SK-N-SH (cell line): ENCODE data around the gene KRTAP10-5. TPM values are rescaled to one million over a fixed set of nuclear protein-coding genes. Genes with fewer than 3 reads are reported as not detected.

ENCODE experiments used
- CTCF ChIA-PET: fragments of 300-600, 350-600 bp; formaldehyde crosslinking; extraction: SDS; loops from one replicate; lab custom pipeline; 2021; lab: Yijun Ruan, JAX
- POLR2A ChIA-PET: fragments of 350-600 bp; sonication (Branson Sonifier 250); formaldehyde crosslinking; extraction: SDS; loops from one replicate; lab custom pipeline; 2020; ENCODE audit warnings: antibody characterized with exemption, inconsistent platforms; lab: Yijun Ruan, JAX
- DNase-seq: peaks from one replicate; pipeline ENCODE4 v3.0.0; 2012
- H2AFZ ChIP-seq: fragments of 200-600 bp; sonication (generic); 2 replicates; pipeline ENCODE4 v1.8.1; 2016; ENCODE audit warnings: antibody characterized with exemption, mild to moderate bottlenecking, low read depth
- H3F3A ChIP-seq: fragments of 200-600 bp; sonication (generic); replicated peaks from 2 replicates; pipeline ENCODE3; 2016; ENCODE audit warnings: antibody characterized with exemption, mild to moderate bottlenecking; ENCODE audit not compliant: insufficient read depth
- H3K27ac ChIP-seq, 2 experiments: fragments of 200-500 bp in 1 of 2; fragments of 200-600 bp in 1 of 2; sonication (Bioruptor generic) in 1 of 2; sonication (generic), shearing (Covaris generic) in 1 of 2; 2 replicates each; pipeline versions ENCODE4 v1.5.1 to v1.6.1; 2014 to 2016; ENCODE audit warnings: low read depth in 2 of 2, inconsistent platforms in 1 of 2, low read length in 1 of 2, mild to moderate bottlenecking in 1 of 2, mixed read lengths in 1 of 2
- H3K27me3 ChIP-seq: fragments of 200-600 bp; sonication (generic), shearing (Covaris generic); 2 replicates; pipeline ENCODE4 v1.6.1; 2016; ENCODE audit warnings: mixed run types; ENCODE audit not compliant: insufficient read depth
- H3K36me3 ChIP-seq, 2 experiments: fragments of 200-500 bp in 1 of 2; fragments of 200-600 bp in 1 of 2; sonication (Bioruptor generic) in 1 of 2; sonication (generic) in 1 of 2; replicated peaks in 1 of 2; 2 replicates each; pipeline versions ENCODE3 to v1.5.1; 2014 to 2016; ENCODE audit warnings: low read length in 1 of 2, mild to moderate bottlenecking in 1 of 2; ENCODE audit not compliant: insufficient read depth in 2 of 2, control insufficient read depth in 1 of 2
- H3K4me1 ChIP-seq, 2 experiments: fragments of 200-500 bp in 1 of 2; fragments of 200-600 bp in 1 of 2; sonication (Bioruptor generic) in 1 of 2; sonication (generic), shearing (Covaris generic) in 1 of 2; 2 replicates each; pipeline versions ENCODE4 v1.5.1 to v1.6.1; 2014 to 2016; ENCODE audit warnings: low read depth in 1 of 2, low read length in 1 of 2, mixed run types in 1 of 2; ENCODE audit not compliant: insufficient read depth in 2 of 2, control insufficient read depth in 1 of 2
- H3K4me2 ChIP-seq: fragments of 200-600 bp; sonication (generic), shearing (Covaris generic); 2 replicates; pipeline ENCODE4 v1.6.1; 2017; ENCODE audit warnings: mixed run types
- H3K4me3 ChIP-seq, 2 experiments: fragments of 200-500 bp in 1 of 2; fragments of 200-600 bp in 1 of 2; sonication (Bioruptor generic) in 1 of 2; sonication (generic), shearing (Covaris generic) in 1 of 2; 2 replicates each; pipeline versions ENCODE4 v1.5.1 to v1.8.1; 2014 to 2016; ENCODE audit warnings: low read depth in 2 of 2, inconsistent platforms in 1 of 2, low read length in 1 of 2, mild to moderate bottlenecking in 1 of 2, mixed read lengths in 1 of 2, moderate library complexity in 1 of 2
- H3K79me2 ChIP-seq: fragments of 200-600 bp; sonication (generic); 2 replicates; pipeline ENCODE4 v1.8.1; 2017; ENCODE audit warnings: mild to moderate bottlenecking; ENCODE audit not compliant: insufficient read depth
- H3K9ac ChIP-seq: fragments of 200-600 bp; sonication (generic); 2 replicates; pipeline ENCODE4 v1.6.1; 2017; ENCODE audit warnings: mixed run types
- H3K9me2 ChIP-seq: fragments of 200-600 bp; sonication (generic); 2 replicates; pipeline ENCODE4 v1.6.1; 2017; ENCODE audit warnings: mixed run types
- H3K9me3 ChIP-seq: fragments of 200-600 bp; sonication (generic); 2 replicates; pipeline ENCODE4 v1.6.1; 2017; ENCODE audit warnings: mixed run types, mild to moderate bottlenecking, moderate library complexity
- H4K20me1 ChIP-seq: fragments of 200-600 bp; sonication (generic); 2 replicates; pipeline ENCODE4 v1.6.1; 2017; ENCODE audit warnings: mild to moderate bottlenecking, mixed run types; ENCODE audit not compliant: insufficient read depth
- EZH2phosphoT487 ChIP-seq: fragments of 200-600 bp; sonication (generic); IDR thresholded peaks from 2 replicates; pipeline ENCODE4 v1.6.1; 2017; ENCODE audit warnings: low read depth, mixed run types, mild to moderate bottlenecking, antibody characterized with exemption, moderate library complexity, borderline replicate concordance
- MXI1 ChIP-seq: IDR thresholded peaks from 2 replicates; pipeline ENCODE4 v1.6.1; 2012; ENCODE audit warnings: mild to moderate bottlenecking, low read depth, low read length, improper control_type of control experiment
- NRF1 ChIP-seq: IDR thresholded peaks from 2 replicates; pipeline ENCODE4 v1.6.1; 2012; ENCODE audit warnings: low read depth, mild to moderate bottlenecking, low read length
- PBX3 ChIP-seq: IDR thresholded peaks from 2 replicates; pipeline ENCODE4; 2012
- RAD21 ChIP-seq: IDR thresholded peaks from 2 replicates; pipeline ENCODE4 v1.6.1; 2012; ENCODE audit warnings: mild to moderate bottlenecking, low read length
- REST ChIP-seq: IDR thresholded peaks from 2 replicates; pipeline ENCODE4 v1.6.1; 2012; ENCODE audit warnings: mild to moderate bottlenecking, low read depth, low read length, moderate library complexity
- SIN3A ChIP-seq: IDR thresholded peaks from 2 replicates; pipeline ENCODE4 v1.6.1; 2012; ENCODE audit warnings: low read depth, mild to moderate bottlenecking, low read length, moderate library complexity, borderline replicate concordance
- USF2 ChIP-seq: fragments of 150-350 bp; IDR thresholded peaks from 2 replicates; pipeline ENCODE4 v1.6.1; 2017; ENCODE audit warnings: antibody characterized with exemption, low read length, low read depth, borderline replicate concordance
- YY1 ChIP-seq: IDR thresholded peaks from 2 replicates; pipeline ENCODE4 v1.4.0; 2012; ENCODE audit warnings: low read depth, mild to moderate bottlenecking
- WGBS: methylation state at CpG from one replicate; pipeline ENCODE4 v1.1.6; 2017; ENCODE audit warnings: low lambda C conversion rate; 5-methylcytosine and 5-hydroxymethylcytosine counted together
- polyA plus RNA-seq, 3 experiments: library from polyadenylated mRNA; depleted of rRNA; stranded (reverse); fragments of >200 nt; gene quantifications; 2 replicates each; pipeline ENCODE4 v1.2.3, GENCODE V29; 2012
- TF ChIP-seq, protein P1 (sequence below): IDR thresholded peaks from 2 replicates; pipeline ENCODE4 v1.4.0; 2012; ENCODE audit warnings: low read depth, borderline replicate concordance
- TF ChIP-seq, protein P2 (sequence below): fragments of 200-600 bp; sonication (generic); IDR thresholded peaks from 2 replicates; pipeline ENCODE4 v1.6.1; 2017; ENCODE audit warnings: antibody characterized with exemption, mild to moderate bottlenecking, moderate library complexity

KRTAP10-5 gene
- polyA plus RNA-seq, 1 of the 3 experiments (the other 2 are of a cell fraction), result not detected

GRCh38 chr21:44598061-44598460 is 17.7 kb upstream of the KRTAP10-5 start:
- Histone ChIP-seq H3K4me3 (no peak overlapping the region), H3K79me2 (no peaks in the 10 kb centered on the region), H2AFZ (peak overlapping the region; percentile 30; the same call in 1 of the 2 replicates), H4K20me1 (no peaks in the 10 kb centered on the region), H3F3A (no peaks in the 10 kb centered on the region), H3K4me1 (peaks cover 0 to 2% of the 10 kb centered on the region in 2 experiments; a peak in 1 of 4 replicates), H3K4me2 (no peak overlapping the region), H3K27ac (no peak overlapping the region), H3K9me2 (no peaks in the 10 kb centered on the region), H3K9ac (no peak overlapping the region), H3K27me3 (peaks cover 19% of the 10 kb centered on the region), H3K9me3 (no peaks in the 10 kb centered on the region), H3K36me3 (no peaks in the 10 kb centered on the region)
- ChIA-PET CTCF (no interaction called here), POLR2A (no interaction called here)
- TF ChIP-seq SIN3A, result no peak
- no peak for TF ChIP-seq REST
- no peak for TF ChIP-seq PBX3
- no peak for TF ChIP-seq YY1
- no peak for TF ChIP-seq MXI1
- TF ChIP-seq NRF1, result no peak
- no peak for TF ChIP-seq RAD21
- TF ChIP-seq, protein P1, sequence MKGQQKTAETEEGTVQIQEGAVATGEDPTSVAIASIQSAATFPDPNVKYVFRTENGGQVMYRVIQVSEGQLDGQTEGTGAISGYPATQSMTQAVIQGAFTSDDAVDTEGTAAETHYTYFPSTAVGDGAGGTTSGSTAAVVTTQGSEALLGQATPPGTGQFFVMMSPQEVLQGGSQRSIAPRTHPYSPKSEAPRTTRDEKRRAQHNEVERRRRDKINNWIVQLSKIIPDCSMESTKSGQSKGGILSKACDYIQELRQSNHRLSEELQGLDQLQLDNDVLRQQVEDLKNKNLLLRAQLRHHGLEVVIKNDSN, result no peak
- no peak for DNase-seq
- WGBS, result 57% methylated on average over 11 of the region's 11 CpGs

DNA sequence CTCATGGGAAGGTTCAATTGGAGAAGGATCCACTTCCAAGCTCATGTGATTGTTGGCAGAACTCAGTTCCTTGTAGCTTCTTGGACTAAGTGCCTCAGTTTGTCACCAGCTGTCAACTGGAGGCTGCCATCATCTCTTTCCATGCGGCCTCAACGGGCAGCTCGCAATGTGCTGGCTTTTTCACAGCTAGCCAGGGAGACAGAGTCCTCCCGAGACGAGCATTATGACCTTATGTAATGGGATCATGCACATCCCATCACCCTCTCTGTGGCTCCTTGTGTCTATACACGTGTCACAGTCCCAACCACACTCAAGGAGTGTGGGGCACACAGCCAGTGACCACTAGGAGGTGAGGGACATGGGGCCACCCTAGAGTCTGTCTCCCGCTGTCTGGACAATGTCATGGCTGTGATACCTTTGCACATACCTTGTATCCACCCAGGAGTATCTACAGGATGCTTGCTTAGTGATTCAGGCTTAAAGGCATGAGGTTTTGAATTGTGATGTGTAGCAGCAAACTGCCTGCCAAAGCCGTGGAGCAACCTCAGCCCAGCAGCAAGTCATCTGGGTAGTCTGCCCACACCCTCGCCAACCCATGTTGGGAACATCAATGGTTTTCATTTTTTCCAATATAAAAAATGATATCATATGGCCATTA is 15.8 kb upstream of the KRTAP10-5 start:
- DNase-seq, result no peak
- WGBS, result 23% methylated on average over 7 of the region's 9 CpGs
- Histone ChIP-seq H4K20me1 (no peaks in the 10 kb centered on the region), H3K9ac (no peak overlapping the region), H2AFZ (peak overlapping the region; percentile 59; the same call in 1 of the 2 replicates), H3K9me3 (no peaks in the 10 kb centered on the region), H3F3A (no peaks in the 10 kb centered on the region), H3K36me3 (no peaks in the 10 kb centered on the region), H3K9me2 (no peaks in the 10 kb centered on the region), H3K4me2 (no peak overlapping the region), H3K27me3 (peaks cover 8% of the 10 kb centered on the region; the same call in 1 of the 2 replicates), H3K79me2 (no peaks in the 10 kb centered on the region), H3K4me3 (no peak overlapping the region), H3K4me1 (peaks cover 0 to 2% of the 10 kb centered on the region in 2 experiments; a peak in 1 of 4 replicates), H3K27ac (no peak overlapping the region)
- CTCF ChIA-PET, result interaction anchor here (0.7 to 1.7 kb wide), 3 partner anchors 12 to 299 kb away, joined by 3 to 5 read pairs (median 3); partner anchors contain the start of gene KRTAP10-5
- POLR2A ChIA-PET, result no interaction called here
- no peak for TF ChIP-seq USF2
- no peak for TF ChIP-seq REST
- TF ChIP-seq EZH2phosphoT487, result no peak
- TF ChIP-seq YY1, result no peak
- TF ChIP-seq, protein P2, sequence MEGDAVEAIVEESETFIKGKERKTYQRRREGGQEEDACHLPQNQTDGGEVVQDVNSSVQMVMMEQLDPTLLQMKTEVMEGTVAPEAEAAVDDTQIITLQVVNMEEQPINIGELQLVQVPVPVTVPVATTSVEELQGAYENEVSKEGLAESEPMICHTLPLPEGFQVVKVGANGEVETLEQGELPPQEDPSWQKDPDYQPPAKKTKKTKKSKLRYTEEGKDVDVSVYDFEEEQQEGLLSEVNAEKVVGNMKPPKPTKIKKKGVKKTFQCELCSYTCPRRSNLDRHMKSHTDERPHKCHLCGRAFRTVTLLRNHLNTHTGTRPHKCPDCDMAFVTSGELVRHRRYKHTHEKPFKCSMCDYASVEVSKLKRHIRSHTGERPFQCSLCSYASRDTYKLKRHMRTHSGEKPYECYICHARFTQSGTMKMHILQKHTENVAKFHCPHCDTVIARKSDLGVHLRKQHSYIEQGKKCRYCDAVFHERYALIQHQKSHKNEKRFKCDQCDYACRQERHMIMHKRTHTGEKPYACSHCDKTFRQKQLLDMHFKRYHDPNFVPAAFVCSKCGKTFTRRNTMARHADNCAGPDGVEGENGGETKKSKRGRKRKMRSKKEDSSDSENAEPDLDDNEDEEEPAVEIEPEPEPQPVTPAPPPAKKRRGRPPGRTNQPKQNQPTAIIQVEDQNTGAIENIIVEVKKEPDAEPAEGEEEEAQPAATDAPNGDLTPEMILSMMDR, result no peak
